ENCODE results near the gene POLR2H.

Gene POLR2H

DNA sequence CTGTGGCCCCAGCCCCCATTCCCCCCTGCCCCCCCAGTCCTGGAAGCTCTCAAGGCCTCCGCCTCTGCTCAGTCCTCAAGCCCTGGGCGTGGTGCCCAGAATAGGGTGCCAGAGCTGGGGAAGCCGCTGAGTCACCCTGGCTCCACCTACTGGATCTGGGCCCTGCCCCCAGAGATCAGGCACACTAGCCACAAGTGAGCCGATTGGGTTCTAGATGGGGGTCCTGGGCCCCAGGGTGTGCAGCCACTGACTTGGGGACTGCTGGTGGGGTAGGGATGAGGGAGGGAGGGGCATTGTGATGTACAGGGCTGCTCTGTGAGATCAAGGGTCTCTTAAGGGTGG is 41.4 kb upstream of the POLR2H start:
- TF ChIP-seq, protein P1, sequence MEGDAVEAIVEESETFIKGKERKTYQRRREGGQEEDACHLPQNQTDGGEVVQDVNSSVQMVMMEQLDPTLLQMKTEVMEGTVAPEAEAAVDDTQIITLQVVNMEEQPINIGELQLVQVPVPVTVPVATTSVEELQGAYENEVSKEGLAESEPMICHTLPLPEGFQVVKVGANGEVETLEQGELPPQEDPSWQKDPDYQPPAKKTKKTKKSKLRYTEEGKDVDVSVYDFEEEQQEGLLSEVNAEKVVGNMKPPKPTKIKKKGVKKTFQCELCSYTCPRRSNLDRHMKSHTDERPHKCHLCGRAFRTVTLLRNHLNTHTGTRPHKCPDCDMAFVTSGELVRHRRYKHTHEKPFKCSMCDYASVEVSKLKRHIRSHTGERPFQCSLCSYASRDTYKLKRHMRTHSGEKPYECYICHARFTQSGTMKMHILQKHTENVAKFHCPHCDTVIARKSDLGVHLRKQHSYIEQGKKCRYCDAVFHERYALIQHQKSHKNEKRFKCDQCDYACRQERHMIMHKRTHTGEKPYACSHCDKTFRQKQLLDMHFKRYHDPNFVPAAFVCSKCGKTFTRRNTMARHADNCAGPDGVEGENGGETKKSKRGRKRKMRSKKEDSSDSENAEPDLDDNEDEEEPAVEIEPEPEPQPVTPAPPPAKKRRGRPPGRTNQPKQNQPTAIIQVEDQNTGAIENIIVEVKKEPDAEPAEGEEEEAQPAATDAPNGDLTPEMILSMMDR (IDR thresholded peaks at IDR 0.05) = no peak

GRCh38 chr3:184321666-184322065 is 39.8 kb upstream of the POLR2H start:
- TF ChIP-seq, protein P1 (IDR thresholded peaks at IDR 0.05) = no peak

GRCh38 chr3:184322731-184323487 is 38.6 kb upstream of the POLR2H start:
- TF ChIP-seq, protein P1 (IDR thresholded peaks at IDR 0.05) = no peak

GRCh38 chr3:184323696-184324095 is 37.8 kb upstream of the POLR2H start:
- TF ChIP-seq, protein P1 (IDR thresholded peaks at IDR 0.05) = no peak

DNA sequence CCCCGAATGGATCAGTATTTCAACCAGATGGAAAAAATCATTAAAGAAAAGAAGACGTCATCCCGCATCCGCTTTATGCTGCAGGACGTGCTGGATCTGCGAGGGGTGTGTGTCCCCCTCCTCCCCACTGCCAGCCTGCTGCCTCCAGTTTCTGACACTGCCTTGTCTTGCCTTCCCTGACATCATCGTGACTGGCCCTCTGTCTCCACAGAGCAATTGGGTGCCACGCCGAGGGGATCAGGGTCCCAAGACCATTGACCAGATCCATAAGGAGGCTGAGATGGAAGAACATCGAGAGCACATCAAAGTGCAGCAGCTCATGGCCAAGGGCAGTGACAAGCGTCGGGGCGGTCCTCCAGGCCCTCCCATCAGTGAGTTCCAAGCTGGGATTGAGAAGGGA is 36.2 kb upstream of the POLR2H start:
- TF ChIP-seq, protein P1 (IDR thresholded peaks at IDR 0.05) = no peak

DNA sequence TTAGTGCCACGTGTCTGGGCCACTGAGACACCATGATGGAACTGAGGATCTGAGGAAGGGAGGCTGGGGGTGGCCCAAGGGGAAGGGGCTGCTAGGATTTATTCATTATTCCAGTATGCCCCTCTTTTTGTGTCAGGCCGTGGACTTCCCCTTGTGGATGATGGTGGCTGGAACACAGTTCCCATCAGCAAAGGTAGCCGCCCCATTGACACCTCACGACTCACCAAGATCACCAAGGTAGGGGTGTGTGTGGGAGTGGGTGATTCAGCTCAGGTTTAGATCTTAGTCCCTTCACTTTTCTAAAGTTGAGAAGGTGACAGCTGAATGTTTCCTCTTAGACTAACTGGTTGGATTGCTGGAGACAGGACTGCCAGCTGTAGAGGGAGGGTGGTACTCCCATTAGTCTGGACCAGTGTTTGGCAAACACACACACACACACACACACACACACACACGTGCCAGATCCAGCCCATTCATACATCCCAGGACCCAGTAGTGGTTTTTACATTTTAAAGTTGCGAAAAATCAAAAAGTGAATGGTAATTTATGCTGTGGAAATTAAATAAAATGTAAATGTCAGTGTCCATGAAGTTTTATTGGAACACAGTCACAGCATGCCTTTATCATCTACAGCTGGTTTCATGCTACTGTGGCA is 35.7 kb upstream of the POLR2H start:
- TF ChIP-seq, protein P1 (IDR thresholded peaks at IDR 0.05) = no peak

DNA sequence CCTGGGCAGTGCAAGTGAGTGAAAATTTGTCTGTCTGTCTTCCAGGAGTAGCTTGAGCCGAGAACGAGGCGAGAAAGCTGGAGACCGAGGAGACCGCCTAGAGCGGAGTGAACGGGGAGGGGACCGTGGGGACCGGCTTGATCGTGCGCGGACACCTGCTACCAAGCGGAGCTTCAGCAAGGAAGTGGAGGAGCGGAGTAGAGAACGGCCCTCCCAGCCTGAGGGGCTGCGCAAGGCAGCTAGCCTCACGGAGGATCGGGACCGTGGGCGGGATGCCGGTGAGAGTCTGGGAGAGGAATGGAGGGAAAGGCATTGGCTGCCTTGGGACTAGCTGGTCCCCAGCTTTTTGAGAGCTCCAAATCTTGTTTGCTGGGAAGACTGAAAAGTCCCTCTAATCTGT is 34.3 kb upstream of the POLR2H start:
- TF ChIP-seq, protein P1 (IDR thresholded peaks at IDR 0.05) = no peak

All from LNCAP (cell line).